AG08396 (cell line): ENCODE results near the gene RCL1.
"Not testable (repeated sequence)": the region's sequence is repeated elsewhere in the genome, so short reads cannot be mapped to it uniquely, and the experiment has no call there.

Experiments
- DNase-seq: peaks from one replicate; pipeline ENCODE4 v3.0.0; 2012; ENCODE audit warnings: low spot score, mixed read lengths

The RCL1 gene

GRCh38 chr9:4886698-4887097, 94.0 kb downstream of the RCL1 start:
- no peak for DNase-seq

- DNase-seq: peak; percentile 20
These were observed 94.8 kb downstream of the RCL1 start for GRCh38 chr9:4887556-4887955.

- DNase-seq: no peak
These were observed 97.5 kb downstream of the RCL1 start for GRCh38 chr9:4890242-4890641.

- DNase-seq: no peak
These were observed 98.2 kb downstream of the RCL1 start for GRCh38 chr9:4890929-4891328.

GRCh38 chr9:4891674-4892073, 98.9 kb downstream of the RCL1 start:
- no peak for DNase-seq

- no peak for DNase-seq
These were observed 99.9 kb downstream of the RCL1 start for GRCh38 chr9:4892501-4893194.

- DNase-seq: no peak
These were observed 101.3 kb downstream of the RCL1 start for GRCh38 chr9:4894076-4894475.

- DNase-seq: not testable (repeated sequence)
These were observed 107.1 kb downstream of the RCL1 start for GRCh38 chr9:4899853-4900252.

- not testable (repeated sequence) for DNase-seq
These were observed 108.8 kb downstream of the RCL1 start for GRCh38 chr9:4901401-4902134.

- DNase-seq: no peak
These were observed 109.4 kb downstream of the RCL1 start for GRCh38 chr9:4902135-4902475.

- no peak for DNase-seq
These were observed 111.8 kb downstream of the RCL1 start for GRCh38 chr9:4904322-4905134.

- DNase-seq: no peak
These were observed 112.4 kb downstream of the RCL1 start for GRCh38 chr9:4905135-4905490.
